Left ventricle myocardium inferior (tissue), 1 donor: Measurements from ENCODE around the gene SYTL5. TPM values are rescaled to one million over a fixed set of nuclear protein-coding genes. Genes with fewer than 3 reads are reported as not detected.

Experiments used
- DNase-seq: peaks from one replicate; pipeline ENCODE4 v3.0.0-alpha.2; 2020
- H3K27ac ChIP-seq: fragments of 200-600 bp; replicated peaks from 2 replicates; pipeline ENCODE4 v1.8.0; 2021
- H3K27me3 ChIP-seq: fragments of 200-600 bp; 2 replicates; pipeline ENCODE4 v1.8.0; 2021; ENCODE audit warnings: low read depth
- H3K36me3 ChIP-seq: fragments of 200-600 bp; 2 replicates; pipeline ENCODE4 v1.8.0; 2021
- H3K4me1 ChIP-seq: fragments of 200-600 bp; 2 replicates; pipeline ENCODE4 v1.8.0; 2021
- H3K4me3 ChIP-seq: fragments of 200-600 bp; 2 replicates; pipeline ENCODE4 v1.8.0; 2021; ENCODE audit warnings: mild to moderate bottlenecking, moderate library complexity
- H3K9me3 ChIP-seq: fragments of 200-600 bp; replicated peaks from 2 replicates; pipeline ENCODE4 v1.8.0; 2021
- intact Hi-C: fragments of 100-400 bp; cut with micrococcal nuclease; formaldehyde crosslinking; loops from one replicate; pipeline ENCODE4 v1.11.0; 2022
- total RNA-seq: library from RNA; stranded (reverse); fragmentation: NEBNext Ultra II Directional; extraction: Animal tissue kit (Norgen Biotek cat#: 25700); gene quantifications from one replicate; pipeline ENCODE4 v1.2.1, GENCODE V29; 2021
- TF ChIP-seq, protein P1 (sequence below): fragments of 200-600 bp; IDR thresholded peaks from 2 replicates; pipeline ENCODE4 v1.8.0; 2021; ENCODE audit warnings: antibody characterized with exemption, mild to moderate bottlenecking, borderline replicate concordance
- donor health status: DM: no; HTN: yes; CAD: no; lungs with severe emphysema.

The SYTL5 gene
- total RNA-seq, 1 donor from 2014 or later: 0.41 TPM

DNA sequence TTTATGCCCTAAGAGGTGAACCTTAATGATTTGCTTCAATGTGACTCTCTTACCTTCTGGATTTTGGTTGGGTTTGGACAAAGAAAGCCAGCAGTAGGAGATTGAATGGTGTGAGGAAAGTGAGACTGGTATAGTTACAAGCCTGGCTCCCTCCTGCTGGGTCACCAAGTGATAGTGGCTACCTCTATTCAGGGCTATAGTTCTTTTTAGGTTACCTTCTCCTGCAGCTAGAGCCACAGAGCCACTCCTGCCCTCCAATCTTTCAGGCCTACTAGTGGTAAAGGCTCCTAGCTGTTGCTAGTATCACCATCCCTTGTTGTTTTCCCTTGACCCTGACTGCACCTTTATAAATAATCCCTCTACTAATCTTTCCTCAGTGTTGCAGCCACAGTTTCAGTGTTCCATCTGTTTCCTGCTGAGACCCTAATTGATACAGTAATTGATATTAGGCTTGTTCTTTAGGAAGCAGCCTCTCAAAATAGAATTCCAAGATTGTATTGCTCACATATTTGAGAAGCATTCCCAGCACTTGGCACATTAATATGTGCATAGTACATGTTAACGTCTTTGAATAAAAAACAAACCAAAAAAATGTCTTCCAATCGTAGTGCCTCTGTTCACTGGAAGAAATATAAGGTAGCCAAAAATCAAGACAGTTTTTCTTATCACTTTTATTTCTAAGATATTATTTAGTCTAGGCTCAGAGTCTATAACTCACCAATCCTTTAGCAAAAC is 132.0 kb downstream of the SYTL5 start:
- intact Hi-C loops: no loop called here
- H3K4me1 ChIP-seq: peaks cover 4% of the 10 kb centered on the region
- TF ChIP-seq, protein P1, sequence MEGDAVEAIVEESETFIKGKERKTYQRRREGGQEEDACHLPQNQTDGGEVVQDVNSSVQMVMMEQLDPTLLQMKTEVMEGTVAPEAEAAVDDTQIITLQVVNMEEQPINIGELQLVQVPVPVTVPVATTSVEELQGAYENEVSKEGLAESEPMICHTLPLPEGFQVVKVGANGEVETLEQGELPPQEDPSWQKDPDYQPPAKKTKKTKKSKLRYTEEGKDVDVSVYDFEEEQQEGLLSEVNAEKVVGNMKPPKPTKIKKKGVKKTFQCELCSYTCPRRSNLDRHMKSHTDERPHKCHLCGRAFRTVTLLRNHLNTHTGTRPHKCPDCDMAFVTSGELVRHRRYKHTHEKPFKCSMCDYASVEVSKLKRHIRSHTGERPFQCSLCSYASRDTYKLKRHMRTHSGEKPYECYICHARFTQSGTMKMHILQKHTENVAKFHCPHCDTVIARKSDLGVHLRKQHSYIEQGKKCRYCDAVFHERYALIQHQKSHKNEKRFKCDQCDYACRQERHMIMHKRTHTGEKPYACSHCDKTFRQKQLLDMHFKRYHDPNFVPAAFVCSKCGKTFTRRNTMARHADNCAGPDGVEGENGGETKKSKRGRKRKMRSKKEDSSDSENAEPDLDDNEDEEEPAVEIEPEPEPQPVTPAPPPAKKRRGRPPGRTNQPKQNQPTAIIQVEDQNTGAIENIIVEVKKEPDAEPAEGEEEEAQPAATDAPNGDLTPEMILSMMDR: no peak
- no peaks in the 10 kb centered on the region for H3K9me3 ChIP-seq
- H3K36me3 ChIP-seq: no peaks in the 10 kb centered on the region
- H3K4me3 ChIP-seq: no peak overlapping the region
- no peak for DNase-seq
- no peak overlapping the region for H3K27ac ChIP-seq
- H3K27me3 ChIP-seq: no peaks in the 10 kb centered on the region

DNA sequence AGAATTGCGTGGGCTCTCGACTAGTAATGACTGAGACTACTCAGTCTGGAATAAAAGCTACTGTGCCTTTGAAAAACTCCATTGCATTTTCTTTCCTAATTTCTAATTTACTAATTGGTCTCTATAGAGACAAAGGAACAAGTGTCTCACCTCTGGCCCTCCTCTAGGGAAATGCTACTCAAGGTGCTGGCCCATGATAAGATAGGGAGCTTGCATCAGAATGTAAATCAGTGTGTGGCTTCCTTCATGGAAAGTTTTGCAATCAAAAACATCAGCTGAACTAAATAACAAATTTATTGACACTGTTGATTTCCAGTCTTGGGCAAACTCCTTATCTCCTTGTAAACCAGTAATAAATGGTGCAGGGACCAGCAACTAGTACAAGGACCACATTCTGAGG is 132.5 kb downstream of the SYTL5 start:
- TF ChIP-seq, protein P1: no peak
- Histone ChIP-seq H3K4me3 (no peak overlapping the region), H3K36me3 (no peaks in the 10 kb centered on the region), H3K27me3 (no peaks in the 10 kb centered on the region), H3K27ac (no peak overlapping the region), H3K9me3 (no peaks in the 10 kb centered on the region), H3K4me1 (peaks cover 4% of the 10 kb centered on the region)
- intact Hi-C loops: no loop called here
- no peak for DNase-seq

DNA sequence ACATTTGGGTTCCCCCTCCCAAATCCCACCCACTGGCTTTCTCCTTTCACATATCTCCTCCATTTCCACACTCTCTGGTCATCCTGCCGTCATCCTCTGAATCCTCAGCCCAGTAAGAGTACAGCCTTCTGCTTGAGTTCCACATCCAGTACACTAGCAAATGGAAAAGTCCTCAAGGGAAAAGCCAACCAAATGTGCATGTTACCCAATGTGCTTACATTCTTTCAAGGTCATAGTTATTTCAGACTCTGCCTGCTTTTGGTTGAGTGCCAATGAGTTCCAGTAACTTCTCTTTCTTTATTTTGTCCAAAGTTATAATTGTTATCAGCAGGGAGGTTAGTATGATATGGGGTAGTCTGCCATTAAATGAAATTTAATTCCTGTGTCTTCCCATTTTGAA is 136.3 kb downstream of the SYTL5 start:
- intact Hi-C loops: no loop called here
- DNase-seq: no peak
- Histone ChIP-seq H3K4me1 (peaks cover 4% of the 10 kb centered on the region), H3K27ac (no peak overlapping the region), H3K27me3 (no peaks in the 10 kb centered on the region), H3K36me3 (no peaks in the 10 kb centered on the region), H3K4me3 (no peak overlapping the region), H3K9me3 (no peaks in the 10 kb centered on the region)
- TF ChIP-seq, protein P1: no peak

DNA sequence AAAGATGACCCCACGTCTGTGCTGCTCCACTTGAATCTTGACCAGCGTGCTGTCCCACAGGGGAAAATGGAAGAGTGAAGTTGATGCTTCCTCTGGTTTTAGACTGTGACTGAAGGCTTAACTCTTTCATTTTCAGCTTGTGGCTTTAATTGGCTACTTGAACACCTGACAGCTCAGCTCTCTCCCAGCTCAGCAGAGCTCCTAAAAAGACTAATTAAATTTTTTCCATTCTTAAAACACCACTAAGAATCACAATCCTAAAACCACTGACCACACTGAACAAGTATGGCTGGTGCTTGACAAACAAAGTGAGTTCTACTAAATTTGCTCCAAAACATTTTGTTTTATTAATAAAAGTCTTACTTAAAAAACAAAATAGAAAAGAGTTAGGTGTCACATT is 142.7 kb downstream of the SYTL5 start:
- intact Hi-C loops: no loop called here

DNA sequence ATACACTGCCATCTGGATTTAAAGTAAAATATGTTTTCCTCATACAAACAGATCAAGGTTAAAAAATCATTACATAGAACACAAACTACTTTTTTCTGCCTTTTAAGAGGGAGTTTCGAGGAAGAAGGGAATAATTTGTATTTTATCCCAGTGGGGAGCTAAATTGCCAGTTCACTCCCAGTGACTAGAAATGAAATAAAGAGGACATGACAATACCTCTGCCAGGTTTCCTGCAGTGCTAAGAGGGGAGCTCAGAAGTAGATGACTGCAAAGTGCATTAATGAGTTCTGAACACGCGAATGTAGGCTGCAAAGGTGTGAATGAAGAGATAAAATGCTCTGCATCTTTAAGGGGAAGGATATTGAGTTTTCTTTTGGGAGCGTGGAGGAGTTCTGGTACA is 144.6 kb downstream of the SYTL5 start:
- no peaks in the 10 kb centered on the region for H3K9me3 ChIP-seq
- no peaks in the 10 kb centered on the region for H3K4me1 ChIP-seq
- H3K4me3 ChIP-seq: no peak overlapping the region
- H3K27ac ChIP-seq: no peak overlapping the region
- intact Hi-C loops: no loop called here
- TF ChIP-seq, protein P1: no peak
- no peak for DNase-seq
- no peaks in the 10 kb centered on the region for H3K27me3 ChIP-seq
- no peaks in the 10 kb centered on the region for H3K36me3 ChIP-seq

More for the DNA sequence above, 142.7 kb downstream of the SYTL5 start:
- TF ChIP-seq, protein P1: no peak
- Histone ChIP-seq H3K4me3 (no peak overlapping the region), H3K4me1 (no peaks in the 10 kb centered on the region), H3K9me3 (no peaks in the 10 kb centered on the region), H3K27me3 (no peaks in the 10 kb centered on the region), H3K36me3 (no peaks in the 10 kb centered on the region), H3K27ac (no peak overlapping the region)
- no peak for DNase-seq
